Measurements from ENCODE around the gene GRIFIN. TPM values are rescaled to one million over a fixed set of nuclear protein-coding genes. Genes with fewer than 3 reads are reported as not detected.

GRIFIN gene
- total RNA-seq, 1 donor from 2014 or later: not detected

- no peaks in the 10 kb centered on the region for H3K9me3 Mint-ChIP-seq (ENCODE audit: low read depth)
- H3K27ac Mint-ChIP-seq (ENCODE audit: unreplicated experiment): no peak overlapping the region
- no peak overlapping the region for H3K4me3 Mint-ChIP-seq (ENCODE audit: unreplicated experiment)
- no peaks in the 10 kb centered on the region for H3K36me3 Mint-ChIP-seq (ENCODE audit: low read depth)
- DNase-seq (ENCODE audit: low spot score): no peak
- no peaks in the 10 kb centered on the region for H3K27me3 Mint-ChIP-seq (ENCODE audit: low read depth)
- TF ChIP-seq, protein P1, sequence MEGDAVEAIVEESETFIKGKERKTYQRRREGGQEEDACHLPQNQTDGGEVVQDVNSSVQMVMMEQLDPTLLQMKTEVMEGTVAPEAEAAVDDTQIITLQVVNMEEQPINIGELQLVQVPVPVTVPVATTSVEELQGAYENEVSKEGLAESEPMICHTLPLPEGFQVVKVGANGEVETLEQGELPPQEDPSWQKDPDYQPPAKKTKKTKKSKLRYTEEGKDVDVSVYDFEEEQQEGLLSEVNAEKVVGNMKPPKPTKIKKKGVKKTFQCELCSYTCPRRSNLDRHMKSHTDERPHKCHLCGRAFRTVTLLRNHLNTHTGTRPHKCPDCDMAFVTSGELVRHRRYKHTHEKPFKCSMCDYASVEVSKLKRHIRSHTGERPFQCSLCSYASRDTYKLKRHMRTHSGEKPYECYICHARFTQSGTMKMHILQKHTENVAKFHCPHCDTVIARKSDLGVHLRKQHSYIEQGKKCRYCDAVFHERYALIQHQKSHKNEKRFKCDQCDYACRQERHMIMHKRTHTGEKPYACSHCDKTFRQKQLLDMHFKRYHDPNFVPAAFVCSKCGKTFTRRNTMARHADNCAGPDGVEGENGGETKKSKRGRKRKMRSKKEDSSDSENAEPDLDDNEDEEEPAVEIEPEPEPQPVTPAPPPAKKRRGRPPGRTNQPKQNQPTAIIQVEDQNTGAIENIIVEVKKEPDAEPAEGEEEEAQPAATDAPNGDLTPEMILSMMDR (IDR thresholded peaks at IDR 0.05): no peak
- H3K4me1 Mint-ChIP-seq (ENCODE audit: low read depth): peaks cover 17% of the 10 kb centered on the region
Observed at GRCh38 chr7:2504128-2504888, 28.1 kb upstream of the GRIFIN start.

- no peaks in the 10 kb centered on the region for H3K27me3 Mint-ChIP-seq (ENCODE audit: low read depth)
Observed at GRCh38 chr7:2503056-2503941, 27.1 kb upstream of the GRIFIN start.

DNA sequence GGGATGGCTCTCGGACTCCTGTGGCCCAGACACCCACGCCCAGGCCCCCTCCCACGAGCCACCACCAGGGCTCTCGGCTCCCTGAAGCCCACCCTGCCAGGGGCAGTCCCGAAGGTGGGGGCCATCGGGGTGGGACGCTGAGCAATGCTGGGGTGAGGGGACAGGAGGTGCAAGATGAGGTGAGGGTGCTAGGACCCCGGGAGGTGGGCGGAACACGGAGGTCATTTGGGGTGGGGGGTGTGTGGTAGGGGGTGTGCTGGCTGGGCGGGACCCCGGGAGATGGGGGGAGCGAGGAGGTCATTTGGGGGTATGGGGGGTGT, 26.4 kb upstream of the GRIFIN start:
- TF ChIP-seq, protein P1 (IDR thresholded peaks at IDR 0.05): no peak
- Mint-ChIP-seq H3K36me3 (ENCODE audit: low read depth) (no peaks in the 10 kb centered on the region), H3K27ac (ENCODE audit: unreplicated experiment) (no peak overlapping the region)

More at GRCh38 chr7:2503056-2503941, 27.1 kb upstream of the GRIFIN start:
- TF ChIP-seq, protein P1 (IDR thresholded peaks at IDR 0.05): no peak
- Mint-ChIP-seq H3K4me3 (ENCODE audit: unreplicated experiment) (no peak overlapping the region), H3K9me3 (ENCODE audit: low read depth) (no peaks in the 10 kb centered on the region), H3K4me1 (ENCODE audit: low read depth) (peaks cover 7% of the 10 kb centered on the region), H3K27ac (ENCODE audit: unreplicated experiment) (no peak overlapping the region), H3K36me3 (ENCODE audit: low read depth) (no peaks in the 10 kb centered on the region)
- no peak for DNase-seq (ENCODE audit: low spot score)

DNA sequence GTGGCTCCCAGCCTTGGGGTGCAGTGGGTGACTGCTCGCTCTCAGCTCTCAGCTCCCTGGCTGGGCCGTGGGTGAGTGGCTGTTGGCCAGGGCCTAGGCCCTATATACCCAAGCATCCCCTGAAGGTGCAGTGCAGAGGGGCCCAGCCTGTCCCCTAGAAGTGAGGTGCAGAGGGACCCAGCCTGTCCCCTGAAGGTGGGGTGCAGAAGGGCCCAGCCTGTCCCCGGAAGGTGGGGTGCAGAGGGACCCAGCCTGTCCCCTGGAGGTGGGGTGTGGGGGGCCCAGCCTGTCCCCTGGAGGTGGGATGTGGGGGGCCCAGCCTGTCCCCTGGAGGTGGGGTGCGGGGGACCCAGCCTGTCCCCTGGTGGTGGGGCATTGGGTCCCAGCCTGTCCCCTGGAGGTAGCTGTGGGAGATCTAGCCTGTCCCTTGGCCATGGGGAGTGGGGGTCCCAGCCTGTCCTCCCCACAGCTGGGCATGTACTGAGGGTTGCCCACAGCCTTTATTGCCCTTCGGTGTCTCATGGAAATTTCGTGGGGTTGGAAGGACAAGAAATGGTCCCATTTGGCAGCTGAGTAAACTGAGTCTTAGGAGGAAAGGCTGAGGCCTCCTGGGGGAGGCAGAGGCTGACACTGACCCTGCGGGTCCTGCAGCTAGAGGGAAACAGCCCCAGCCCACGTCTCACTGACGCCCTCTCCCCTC, 25.9 kb upstream of the GRIFIN start:
- TF ChIP-seq, protein P1 (IDR thresholded peaks at IDR 0.05): no peak
- no peak overlapping the region for H3K27ac Mint-ChIP-seq (ENCODE audit: unreplicated experiment)
- no peaks in the 10 kb centered on the region for H3K36me3 Mint-ChIP-seq (ENCODE audit: low read depth)
- H3K27me3 Mint-ChIP-seq (ENCODE audit: low read depth): no peaks in the 10 kb centered on the region
- peaks cover 10% of the 10 kb centered on the region for H3K4me1 Mint-ChIP-seq (ENCODE audit: low read depth)
- no peaks in the 10 kb centered on the region for H3K9me3 Mint-ChIP-seq (ENCODE audit: low read depth)
- no peak overlapping the region for H3K4me3 Mint-ChIP-seq (ENCODE audit: unreplicated experiment)
- DNase-seq (ENCODE audit: low spot score): no peak

More for the DNA sequence above, 26.4 kb upstream of the GRIFIN start:
- Mint-ChIP-seq H3K9me3 (ENCODE audit: low read depth) (no peaks in the 10 kb centered on the region), H3K4me1 (ENCODE audit: low read depth) (peaks cover 6% of the 10 kb centered on the region), H3K4me3 (ENCODE audit: unreplicated experiment) (no peak overlapping the region), H3K27me3 (ENCODE audit: low read depth) (no peaks in the 10 kb centered on the region)
- DNase-seq (ENCODE audit: low spot score): no peak

GRCh38 chr7:2500701-2501100, 24.5 kb upstream of the GRIFIN start:
- Mint-ChIP-seq H3K4me1 (ENCODE audit: low read depth) (peaks cover 10% of the 10 kb centered on the region), H3K9me3 (ENCODE audit: low read depth) (no peaks in the 10 kb centered on the region), H3K4me3 (ENCODE audit: unreplicated experiment) (no peak overlapping the region), H3K27me3 (ENCODE audit: low read depth) (no peaks in the 10 kb centered on the region), H3K36me3 (ENCODE audit: low read depth) (no peaks in the 10 kb centered on the region), H3K27ac (ENCODE audit: unreplicated experiment) (no peak overlapping the region)
- TF ChIP-seq, protein P1 (IDR thresholded peaks at IDR 0.05): no peak
- no peak for DNase-seq (ENCODE audit: low spot score)
